Measurements from ENCODE around the gene NAIP. TPM values are rescaled to one million over a fixed set of nuclear protein-coding genes. Genes with fewer than 3 reads are reported as not detected.
"Not testable (repeated sequence)": the region's sequence is repeated elsewhere in the genome, so short reads cannot be mapped to it uniquely, and the experiment has no call there.

NAIP gene
- 20.7 TPM for polyA plus RNA-seq (2013, experiment 1 of 4)
- 16.5 TPM for polyA plus RNA-seq (2013, experiment 2 of 4)
- 12.6 TPM for polyA plus RNA-seq (2013, experiment 3 of 4)
- 13.3 TPM for polyA plus RNA-seq (2013, experiment 4 of 4)

GRCh38 chr5:71025289-71025953, at the start of gene NAIP:
NAIP (minus strand) TSS chr5:71025339; CDS start chr5:71012915, 12,424 bp downstream.
- not testable (repeated sequence) for H3K9me3 ChIP-seq (ENCODE audit: control insufficient read depth, low read length); H3K36me3 ChIP-seq (ENCODE audit: control insufficient read depth, insufficient read depth, low read length); H3K4me3 ChIP-seq (ENCODE audit: insufficient read depth, low read depth, low read length); H3K27ac ChIP-seq (ENCODE audit: insufficient read depth, low read depth, low read length, poor library complexity, severe bottlenecking); H3K4me1 ChIP-seq (ENCODE audit: control insufficient read depth, insufficient read depth, low read length); H3K27me3 ChIP-seq (ENCODE audit: control insufficient read depth, insufficient read depth, low read length, poor library complexity, severe bottlenecking)
- WGBS, 2 experiments = no CpG with 5 or more reads among the region's 8 CpGs

GRCh38 chr5:71067262-71067928, 42.3 kb upstream of the NAIP start, which contains the start of gene GTF2H2:
GTF2H2 (minus strand) TSS chr5:71067676; CDS start chr5:71062763, 4,913 bp downstream.
- H3K9me3 ChIP-seq (ENCODE audit: control insufficient read depth, low read length); H3K36me3 ChIP-seq (ENCODE audit: control insufficient read depth, insufficient read depth, low read length); H3K27ac ChIP-seq (ENCODE audit: insufficient read depth, low read depth, low read length, poor library complexity, severe bottlenecking); H3K4me1 ChIP-seq (ENCODE audit: control insufficient read depth, insufficient read depth, low read length); H3K27me3 ChIP-seq (ENCODE audit: control insufficient read depth, insufficient read depth, low read length, poor library complexity, severe bottlenecking); H3K4me3 ChIP-seq (ENCODE audit: insufficient read depth, low read depth, low read length): not testable (repeated sequence)
- WGBS, 2 experiments = no CpG with 5 or more reads among the region's 46 CpGs

- not testable (repeated sequence) for H3K36me3 ChIP-seq (ENCODE audit: control insufficient read depth, insufficient read depth, low read length); H3K27ac ChIP-seq (ENCODE audit: insufficient read depth, low read depth, low read length, poor library complexity, severe bottlenecking); H3K9me3 ChIP-seq (ENCODE audit: control insufficient read depth, low read length); H3K4me3 ChIP-seq (ENCODE audit: insufficient read depth, low read depth, low read length); H3K27me3 ChIP-seq (ENCODE audit: control insufficient read depth, insufficient read depth, low read length, poor library complexity, severe bottlenecking); H3K4me1 ChIP-seq (ENCODE audit: control insufficient read depth, insufficient read depth, low read length)
- WGBS, 2 experiments = no CpG with 5 or more reads among the region's 1 CpG
Measured at GRCh38 chr5:71061322-71061721, 36.2 kb upstream of the NAIP start.

- H3K27ac ChIP-seq (ENCODE audit: insufficient read depth, low read depth, low read length, poor library complexity, severe bottlenecking); H3K4me3 ChIP-seq (ENCODE audit: insufficient read depth, low read depth, low read length); H3K9me3 ChIP-seq (ENCODE audit: control insufficient read depth, low read length); H3K27me3 ChIP-seq (ENCODE audit: control insufficient read depth, insufficient read depth, low read length, poor library complexity, severe bottlenecking); H3K36me3 ChIP-seq (ENCODE audit: control insufficient read depth, insufficient read depth, low read length); H3K4me1 ChIP-seq (ENCODE audit: control insufficient read depth, insufficient read depth, low read length): not testable (repeated sequence)
- no CpG with 5 or more reads among the region's 3 CpGs for WGBS, 2 experiments
Measured at GRCh38 chr5:71059426-71059825, 34.3 kb upstream of the NAIP start.

GRCh38 chr5:71044808-71045207, 19.7 kb upstream of the NAIP start:
- not testable (repeated sequence) for H3K27me3 ChIP-seq (ENCODE audit: control insufficient read depth, insufficient read depth, low read length, poor library complexity, severe bottlenecking); H3K27ac ChIP-seq (ENCODE audit: insufficient read depth, low read depth, low read length, poor library complexity, severe bottlenecking); H3K4me3 ChIP-seq (ENCODE audit: insufficient read depth, low read depth, low read length); H3K9me3 ChIP-seq (ENCODE audit: control insufficient read depth, low read length); H3K36me3 ChIP-seq (ENCODE audit: control insufficient read depth, insufficient read depth, low read length); H3K4me1 ChIP-seq (ENCODE audit: control insufficient read depth, insufficient read depth, low read length)
- WGBS, 2 experiments = 100% methylated on average over 1 of the region's 2 CpGs; no CpG with 5 or more reads in 1 of the 2 experiments

GRCh38 chr5:71044128-71044527, 19.0 kb upstream of the NAIP start:
- H3K4me1 ChIP-seq (ENCODE audit: control insufficient read depth, insufficient read depth, low read length); H3K4me3 ChIP-seq (ENCODE audit: insufficient read depth, low read depth, low read length); H3K36me3 ChIP-seq (ENCODE audit: control insufficient read depth, insufficient read depth, low read length); H3K27ac ChIP-seq (ENCODE audit: insufficient read depth, low read depth, low read length, poor library complexity, severe bottlenecking); H3K27me3 ChIP-seq (ENCODE audit: control insufficient read depth, insufficient read depth, low read length, poor library complexity, severe bottlenecking); H3K9me3 ChIP-seq (ENCODE audit: control insufficient read depth, low read length): not testable (repeated sequence)
- no CpG with 5 or more reads among the region's 2 CpGs for WGBS, 2 experiments

GRCh38 chr5:71031046-71031776, 6.1 kb upstream of the NAIP start:
- not testable (repeated sequence) for H3K4me3 ChIP-seq (ENCODE audit: insufficient read depth, low read depth, low read length); H3K9me3 ChIP-seq (ENCODE audit: control insufficient read depth, low read length); H3K27me3 ChIP-seq (ENCODE audit: control insufficient read depth, insufficient read depth, low read length, poor library complexity, severe bottlenecking); H3K4me1 ChIP-seq (ENCODE audit: control insufficient read depth, insufficient read depth, low read length); H3K36me3 ChIP-seq (ENCODE audit: control insufficient read depth, insufficient read depth, low read length); H3K27ac ChIP-seq (ENCODE audit: insufficient read depth, low read depth, low read length, poor library complexity, severe bottlenecking)
- no CpG with 5 or more reads among the region's 7 CpGs for WGBS, 2 experiments

GRCh38 chr5:71020643-71021042, 4.5 kb downstream of the NAIP start:
- not testable (repeated sequence) for H3K4me1 ChIP-seq (ENCODE audit: control insufficient read depth, insufficient read depth, low read length); H3K9me3 ChIP-seq (ENCODE audit: control insufficient read depth, low read length); H3K27me3 ChIP-seq (ENCODE audit: control insufficient read depth, insufficient read depth, low read length, poor library complexity, severe bottlenecking); H3K4me3 ChIP-seq (ENCODE audit: insufficient read depth, low read depth, low read length); H3K36me3 ChIP-seq (ENCODE audit: control insufficient read depth, insufficient read depth, low read length); H3K27ac ChIP-seq (ENCODE audit: insufficient read depth, low read depth, low read length, poor library complexity, severe bottlenecking)
- no CpG with 5 or more reads among the region's 6 CpGs for WGBS, 2 experiments

- H3K27me3 ChIP-seq (ENCODE audit: control insufficient read depth, insufficient read depth, low read length, poor library complexity, severe bottlenecking); H3K4me1 ChIP-seq (ENCODE audit: control insufficient read depth, insufficient read depth, low read length); H3K4me3 ChIP-seq (ENCODE audit: insufficient read depth, low read depth, low read length); H3K9me3 ChIP-seq (ENCODE audit: control insufficient read depth, low read length); H3K27ac ChIP-seq (ENCODE audit: insufficient read depth, low read depth, low read length, poor library complexity, severe bottlenecking); H3K36me3 ChIP-seq (ENCODE audit: control insufficient read depth, insufficient read depth, low read length): not testable (repeated sequence)
- no CpG with 5 or more reads among the region's 6 CpGs for WGBS, 2 experiments
Measured at GRCh38 chr5:71018376-71019005, 6.6 kb downstream of the NAIP start.

GRCh38 chr5:71014176-71014575, 11.0 kb downstream of the NAIP start:
- WGBS, 2 experiments = 95 to 96% methylated on average over 8 of the region's 8 CpGs
- H3K9me3 ChIP-seq (ENCODE audit: control insufficient read depth, low read length) = no peaks in the 10 kb centered on the region

More at GRCh38 chr5:71014176-71014575, 11.0 kb downstream of the NAIP start:
- no peak overlapping the region for H3K27ac ChIP-seq (ENCODE audit: insufficient read depth, low read depth, low read length, poor library complexity, severe bottlenecking)
- no peaks in the 10 kb centered on the region for H3K4me1 ChIP-seq (ENCODE audit: control insufficient read depth, insufficient read depth, low read length)
- no peaks in the 10 kb centered on the region for H3K27me3 ChIP-seq (ENCODE audit: control insufficient read depth, insufficient read depth, low read length, poor library complexity, severe bottlenecking)
- no peak overlapping the region for H3K4me3 ChIP-seq (ENCODE audit: insufficient read depth, low read depth, low read length)
- H3K36me3 ChIP-seq (ENCODE audit: control insufficient read depth, insufficient read depth, low read length) = no peaks in the 10 kb centered on the region

All from ectodermal cell (in vitro differentiated cells).